Measurements from ENCODE around the gene SFI1. TPM values are rescaled to one million over a fixed set of nuclear protein-coding genes. Genes with fewer than 3 reads are reported as not detected.
A peak's percentile ranks its signal among the peaks of the same experiment; 100 is the strongest.

The SFI1 gene
- total and polyA plus RNA-seq, 2 of the 8 experiments (the other 6 are each of a cell fraction or from before 2014, with no cell fraction given), result 10.4 to 30.1 TPM

GRCh38 chr22:31489632-31490495 is 6.5 kb upstream of the SFI1 start, which contains the start of gene EIF4ENIF1 (continued):
- no peak; the same call in 1 of the 2 replicates for TF ChIP-seq SUZ12 (IDR thresholded peaks at IDR 0.05; ENCODE audit: low read length)
- TF ChIP-seq ATF3 (IDR thresholded peaks at IDR 0.05; ENCODE audit: insufficient read depth, low read depth, low read length), result no peak
- no peak for TF ChIP-seq ATF2 (IDR thresholded peaks at IDR 0.05; ENCODE audit: low read length)
- TF ChIP-seq RXRA (IDR thresholded peaks at IDR 0.05; ENCODE audit: insufficient read depth, low read depth, low read length), result no peak
- no peak for TF ChIP-seq SAP30 (IDR thresholded peaks at IDR 0.05; ENCODE audit: insufficient read depth, insufficient replicate concordance, low read length)
- TF ChIP-seq BCL11A (IDR thresholded peaks at IDR 0.05; ENCODE audit: low read depth in 2 of 2, low read length in 2 of 2), result no peak
- no peak for TF ChIP-seq CTCF (IDR thresholded peaks at IDR 0.05; ENCODE audit: control extremely low read depth in 1 of 3, insufficient read depth in 1 of 3, low read depth in 1 of 3, low read length in 3 of 3)
- TF ChIP-seq YY1 (IDR thresholded peaks at IDR 0.05; ENCODE audit: low read depth, low read length), result no peak
- TF ChIP-seq PHF8 (conservative IDR thresholded peaks at IDR 0.05; ENCODE audit: low read depth, low read length), result peak; percentile 52
- TF ChIP-seq NANOG (IDR thresholded peaks at IDR 0.05; ENCODE audit: insufficient read depth, low read depth, low read length, poor library complexity, severe bottlenecking), result no peak
